Measurements from ENCODE around the gene COL15A1.

Gene COL15A1

DNA sequence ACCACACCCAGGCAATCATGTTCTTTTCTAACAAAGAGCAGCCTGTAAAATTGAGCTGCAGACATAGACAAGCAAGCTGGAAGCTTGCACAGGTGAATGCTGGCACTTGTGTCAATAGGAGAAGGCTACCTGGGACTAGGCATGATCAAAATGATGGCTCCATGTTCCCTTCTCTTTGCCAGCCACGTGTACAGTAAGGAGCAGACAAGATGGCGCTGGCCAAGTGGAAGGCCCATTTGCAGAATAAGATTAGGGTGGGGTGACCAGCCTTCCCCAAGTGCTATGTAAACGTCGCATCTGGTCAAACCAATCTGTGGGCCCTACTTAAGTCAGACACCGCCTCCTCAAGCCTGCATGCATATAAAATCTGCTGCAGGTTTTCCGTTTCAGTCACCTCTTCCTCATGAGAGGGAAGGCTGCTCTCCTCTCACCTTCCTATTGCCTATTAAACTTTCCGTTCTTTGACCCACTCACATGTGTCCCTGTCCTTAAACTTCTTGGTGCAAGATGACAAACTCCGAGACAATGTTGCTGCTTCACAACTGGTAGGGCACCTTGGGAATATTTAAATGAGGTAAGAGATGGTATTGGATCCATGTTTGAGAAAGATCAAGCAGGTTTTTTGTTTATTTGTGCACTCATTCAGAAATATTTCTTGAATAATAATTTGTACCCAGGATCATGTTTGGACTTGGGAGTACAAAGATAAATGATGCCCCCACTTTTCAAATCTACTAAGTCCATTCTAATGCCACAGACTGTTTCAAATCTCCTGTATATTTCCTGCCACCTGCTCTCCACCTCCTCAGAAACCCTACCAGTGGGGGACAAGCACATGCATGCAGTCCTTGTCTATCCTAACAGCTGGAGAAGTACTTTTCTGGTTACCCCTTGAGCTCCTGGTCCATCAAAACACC, 130.5 kb downstream of the COL15A1 start:
- Histone ChIP-seq H3K9me3 (ENCODE audit: control insufficient read depth in 1 of 2, low read length in 2 of 2) (no peaks in the 10 kb centered on the region), H3K4me3 (ENCODE audit: low read depth in 1 of 2, low read length in 2 of 2) (no peak overlapping the region), H3K9ac (ENCODE audit: low read depth in 1 of 2, low read length in 2 of 2) (no peak overlapping the region), H3K27me3 (ENCODE audit: control insufficient read depth in 1 of 2, insufficient read depth in 2 of 2, low read length in 2 of 2) (no peaks in the 10 kb centered on the region), H3K4me1 (ENCODE audit: control insufficient read depth in 1 of 2, insufficient read depth in 2 of 2, low read length in 2 of 2) (peaks cover 0 to 3% of the 10 kb centered on the region in 2 donors), H3K27ac (ENCODE audit: low read depth, low read length) (no peak overlapping the region), H3K36me3 (ENCODE audit: control insufficient read depth in 1 of 2, insufficient read depth in 2 of 2, low read length in 2 of 2) (no peaks in the 10 kb centered on the region)

DNA sequence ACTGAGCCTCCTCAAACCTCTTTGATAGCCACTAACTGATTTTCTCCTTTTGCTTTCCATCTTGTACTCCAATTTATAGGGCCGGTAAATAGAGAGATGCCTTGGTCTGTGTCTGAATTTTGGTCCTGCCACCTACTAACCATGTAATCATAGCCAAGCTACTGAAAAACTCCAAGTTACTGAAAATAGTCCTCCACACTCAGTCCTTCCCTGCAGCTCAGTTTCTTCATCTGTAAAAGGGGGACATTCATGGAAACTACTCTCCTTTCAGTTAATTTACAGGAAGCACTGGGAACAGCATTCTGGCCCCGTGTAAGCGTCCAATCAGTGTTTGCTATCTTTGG, 131.2 kb downstream of the COL15A1 start:
- Histone ChIP-seq H3K9ac (ENCODE audit: low read depth in 1 of 2, low read length in 2 of 2) (no peak overlapping the region), H3K9me3 (ENCODE audit: control insufficient read depth in 1 of 2, low read length in 2 of 2) (no peaks in the 10 kb centered on the region), H3K4me1 (ENCODE audit: control insufficient read depth in 1 of 2, insufficient read depth in 2 of 2, low read length in 2 of 2) (peaks cover 0 to 3% of the 10 kb centered on the region in 2 donors), H3K27me3 (ENCODE audit: control insufficient read depth in 1 of 2, insufficient read depth in 2 of 2, low read length in 2 of 2) (no peaks in the 10 kb centered on the region), H3K4me3 (ENCODE audit: low read depth in 1 of 2, low read length in 2 of 2) (no peak overlapping the region), H3K36me3 (ENCODE audit: control insufficient read depth in 1 of 2, insufficient read depth in 2 of 2, low read length in 2 of 2) (no peaks in the 10 kb centered on the region), H3K27ac (ENCODE audit: low read depth, low read length) (no peak overlapping the region)

DNA sequence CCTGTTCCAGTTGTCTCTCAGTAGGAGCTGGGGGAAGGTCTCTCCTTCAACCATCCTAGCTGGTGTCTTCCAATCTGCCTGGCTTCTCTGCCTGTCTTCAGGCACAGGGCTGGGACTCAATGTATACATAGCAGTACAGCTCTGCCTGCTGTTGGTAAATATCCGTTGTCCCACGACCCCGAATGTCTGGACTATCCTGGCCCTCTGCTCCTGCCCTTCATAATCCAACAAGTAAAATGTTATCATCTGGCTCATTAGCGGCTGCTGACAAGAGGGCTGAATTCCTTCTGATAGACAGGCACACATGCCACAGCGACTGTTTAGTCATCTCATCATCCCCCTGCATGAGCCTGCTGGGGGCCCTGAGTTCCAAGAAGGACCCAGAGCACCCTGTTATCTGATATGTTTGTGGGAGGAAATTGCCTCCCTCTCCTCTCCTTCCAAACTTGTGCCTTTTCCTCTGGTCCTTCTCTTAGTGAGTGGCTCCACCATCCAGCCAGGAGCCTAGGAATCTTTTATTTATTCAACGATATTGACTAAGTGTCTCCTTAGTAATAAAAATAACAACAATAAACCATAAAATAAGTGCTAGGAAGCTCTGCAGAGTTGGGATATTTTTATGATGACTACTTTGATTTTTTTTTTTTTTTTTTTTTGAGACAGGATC, 131.7 kb downstream of the COL15A1 start:
- Histone ChIP-seq H3K4me1 (ENCODE audit: control insufficient read depth in 1 of 2, insufficient read depth in 2 of 2, low read length in 2 of 2) (peaks cover 0 to 3% of the 10 kb centered on the region in 2 donors), H3K9me3 (ENCODE audit: control insufficient read depth in 1 of 2, low read length in 2 of 2) (no peaks in the 10 kb centered on the region), H3K36me3 (ENCODE audit: control insufficient read depth in 1 of 2, insufficient read depth in 2 of 2, low read length in 2 of 2) (no peaks in the 10 kb centered on the region), H3K27ac (ENCODE audit: low read depth, low read length) (no peak overlapping the region), H3K27me3 (ENCODE audit: control insufficient read depth in 1 of 2, insufficient read depth in 2 of 2, low read length in 2 of 2) (no peaks in the 10 kb centered on the region), H3K9ac (ENCODE audit: low read depth in 1 of 2, low read length in 2 of 2) (no peak overlapping the region), H3K4me3 (ENCODE audit: low read depth in 1 of 2, low read length in 2 of 2) (no peak overlapping the region)

DNA sequence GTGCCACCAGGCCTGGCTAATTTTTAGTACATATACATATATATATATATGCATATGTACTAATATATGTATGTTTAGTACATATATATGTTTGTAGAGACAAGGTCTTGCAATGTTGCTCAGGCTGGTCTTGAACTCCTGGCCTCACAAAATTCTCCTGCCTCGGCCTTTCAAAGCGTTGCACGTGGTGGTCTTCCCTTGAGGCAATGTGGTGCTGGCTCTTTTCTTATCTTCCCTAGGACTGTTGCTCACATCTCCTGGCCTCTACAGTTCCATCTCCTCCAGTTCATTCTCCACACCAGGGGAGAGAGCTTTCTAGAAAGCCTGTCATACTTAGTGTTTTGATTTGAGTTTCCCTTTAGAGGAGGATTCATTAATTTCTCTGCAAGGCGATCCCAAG, 132.3 kb downstream of the COL15A1 start:
- no peaks in the 10 kb centered on the region for H3K27me3 ChIP-seq (ENCODE audit: control insufficient read depth in 1 of 2, insufficient read depth in 2 of 2, low read length in 2 of 2)
- H3K27ac ChIP-seq (ENCODE audit: low read depth, low read length), result no peak overlapping the region
- no peak overlapping the region for H3K9ac ChIP-seq (ENCODE audit: low read depth in 1 of 2, low read length in 2 of 2)

DNA sequence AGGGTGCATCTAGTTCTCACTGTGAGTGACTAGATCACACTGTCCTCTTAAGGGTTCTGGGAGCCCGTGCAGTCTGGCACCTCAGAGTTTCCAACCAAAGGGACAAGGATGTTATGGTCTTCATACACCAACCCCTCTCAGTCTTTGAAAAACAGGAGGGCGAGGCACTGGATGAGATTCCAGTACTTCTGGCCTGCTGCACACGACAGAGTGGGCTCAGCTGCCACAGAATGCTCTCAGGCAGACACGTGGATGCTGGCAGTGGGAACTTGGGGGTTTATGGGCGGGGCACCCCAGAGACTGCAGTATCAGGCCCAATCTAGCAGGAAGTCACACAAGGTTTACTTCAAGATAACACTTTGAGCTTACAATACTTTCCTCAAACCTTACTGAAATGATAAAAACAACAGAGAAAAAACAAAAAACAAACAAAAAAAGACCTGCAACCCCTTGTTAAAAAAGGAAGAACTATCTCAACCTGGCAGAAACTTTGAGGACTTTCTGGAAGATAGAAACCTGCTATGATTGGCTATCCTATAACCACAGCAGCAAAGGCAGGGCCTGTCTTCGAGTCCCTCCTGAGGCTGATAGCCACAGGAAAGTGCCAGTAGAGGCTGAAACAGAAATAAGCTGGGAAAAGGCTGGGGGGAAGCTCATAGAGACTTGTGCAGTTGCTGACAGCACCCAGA, 132.9 kb downstream of the COL15A1 start:
- H3K36me3 ChIP-seq (ENCODE audit: control insufficient read depth in 1 of 2, insufficient read depth in 2 of 2, low read length in 2 of 2), result no peaks in the 10 kb centered on the region

More for the DNA sequence above, 132.3 kb downstream of the COL15A1 start:
- Histone ChIP-seq H3K4me3 (ENCODE audit: low read depth in 1 of 2, low read length in 2 of 2) (no peak overlapping the region), H3K4me1 (ENCODE audit: control insufficient read depth in 1 of 2, insufficient read depth in 2 of 2, low read length in 2 of 2) (peaks cover 0 to 3% of the 10 kb centered on the region in 2 donors), H3K9me3 (ENCODE audit: control insufficient read depth in 1 of 2, low read length in 2 of 2) (no peaks in the 10 kb centered on the region), H3K36me3 (ENCODE audit: control insufficient read depth in 1 of 2, insufficient read depth in 2 of 2, low read length in 2 of 2) (no peaks in the 10 kb centered on the region)

DNA sequence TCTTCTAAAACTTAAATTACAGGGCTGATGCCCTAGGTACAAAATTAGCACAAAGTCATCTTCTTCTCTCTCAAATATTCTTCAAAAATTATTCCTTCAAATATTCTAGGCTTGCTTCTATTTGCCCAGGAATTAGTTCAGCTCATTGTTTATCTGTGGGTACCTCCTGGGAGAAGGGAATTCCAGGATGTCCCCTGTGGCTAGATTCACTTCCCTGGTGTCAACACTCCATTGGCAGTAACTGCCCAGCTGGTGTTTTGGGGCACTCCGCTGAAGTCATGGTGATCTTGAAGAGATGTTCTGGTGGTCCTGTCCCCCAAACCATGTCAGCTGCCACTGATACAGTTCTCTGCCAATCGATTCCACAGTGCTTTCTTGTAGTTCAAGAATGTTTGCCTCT, 135.0 kb downstream of the COL15A1 start:
- no peak overlapping the region for H3K4me3 ChIP-seq (ENCODE audit: low read depth in 1 of 2, low read length in 2 of 2)
- no peak overlapping the region for H3K27ac ChIP-seq (ENCODE audit: low read depth, low read length)
- H3K9ac ChIP-seq (ENCODE audit: low read depth in 1 of 2, low read length in 2 of 2), result no peak overlapping the region
- no peaks in the 10 kb centered on the region for H3K36me3 ChIP-seq (ENCODE audit: control insufficient read depth in 1 of 2, insufficient read depth in 2 of 2, low read length in 2 of 2)
- H3K27me3 ChIP-seq (ENCODE audit: control insufficient read depth in 1 of 2, insufficient read depth in 2 of 2, low read length in 2 of 2), result no peaks in the 10 kb centered on the region
- peaks cover 0 to 3% of the 10 kb centered on the region in 2 donors for H3K4me1 ChIP-seq (ENCODE audit: control insufficient read depth in 1 of 2, insufficient read depth in 2 of 2, low read length in 2 of 2)
- no peaks in the 10 kb centered on the region for H3K9me3 ChIP-seq (ENCODE audit: control insufficient read depth in 1 of 2, low read length in 2 of 2)

More for the DNA sequence above, 132.9 kb downstream of the COL15A1 start:
- H3K9ac ChIP-seq (ENCODE audit: low read depth in 1 of 2, low read length in 2 of 2), result no peak overlapping the region
- H3K27ac ChIP-seq (ENCODE audit: low read depth, low read length), result no peak overlapping the region
- no peaks in the 10 kb centered on the region for H3K27me3 ChIP-seq (ENCODE audit: control insufficient read depth in 1 of 2, insufficient read depth in 2 of 2, low read length in 2 of 2)
- H3K4me3 ChIP-seq (ENCODE audit: low read depth in 1 of 2, low read length in 2 of 2), result no peak overlapping the region
- H3K9me3 ChIP-seq (ENCODE audit: control insufficient read depth in 1 of 2, low read length in 2 of 2), result no peaks in the 10 kb centered on the region
- H3K4me1 ChIP-seq (ENCODE audit: control insufficient read depth in 1 of 2, insufficient read depth in 2 of 2, low read length in 2 of 2), result peaks cover 0 to 3% of the 10 kb centered on the region in 2 donors

DNA sequence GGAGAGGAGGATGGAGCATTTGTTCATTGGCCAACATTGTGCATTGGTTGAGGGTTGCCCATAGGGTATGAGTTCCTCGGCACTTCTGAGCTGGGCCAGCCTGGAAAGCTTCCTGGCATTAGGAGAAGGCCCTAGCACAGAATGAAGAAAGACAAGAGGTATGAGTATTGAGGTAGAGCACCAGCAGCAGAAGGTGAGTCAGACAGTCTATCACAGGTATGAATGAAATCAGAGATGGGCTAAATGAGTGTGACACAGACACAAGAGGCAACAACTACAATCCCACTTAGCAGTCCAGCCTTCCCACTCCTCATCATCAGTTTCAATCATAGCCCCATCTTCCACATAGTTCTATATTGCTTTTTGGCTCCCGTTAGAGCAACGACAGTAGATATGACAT, 135.8 kb downstream of the COL15A1 start:
- Histone ChIP-seq H3K9ac (ENCODE audit: low read depth in 1 of 2, low read length in 2 of 2) (no peak overlapping the region), H3K4me1 (ENCODE audit: control insufficient read depth in 1 of 2, insufficient read depth in 2 of 2, low read length in 2 of 2) (peaks cover 0 to 3% of the 10 kb centered on the region in 2 donors), H3K27me3 (ENCODE audit: control insufficient read depth in 1 of 2, insufficient read depth in 2 of 2, low read length in 2 of 2) (no peaks in the 10 kb centered on the region), H3K36me3 (ENCODE audit: control insufficient read depth in 1 of 2, insufficient read depth in 2 of 2, low read length in 2 of 2) (no peaks in the 10 kb centered on the region), H3K9me3 (ENCODE audit: control insufficient read depth in 1 of 2, low read length in 2 of 2) (no peaks in the 10 kb centered on the region), H3K27ac (ENCODE audit: low read depth, low read length) (no peak overlapping the region), H3K4me3 (ENCODE audit: low read depth in 1 of 2, low read length in 2 of 2) (no peak overlapping the region)

DNA sequence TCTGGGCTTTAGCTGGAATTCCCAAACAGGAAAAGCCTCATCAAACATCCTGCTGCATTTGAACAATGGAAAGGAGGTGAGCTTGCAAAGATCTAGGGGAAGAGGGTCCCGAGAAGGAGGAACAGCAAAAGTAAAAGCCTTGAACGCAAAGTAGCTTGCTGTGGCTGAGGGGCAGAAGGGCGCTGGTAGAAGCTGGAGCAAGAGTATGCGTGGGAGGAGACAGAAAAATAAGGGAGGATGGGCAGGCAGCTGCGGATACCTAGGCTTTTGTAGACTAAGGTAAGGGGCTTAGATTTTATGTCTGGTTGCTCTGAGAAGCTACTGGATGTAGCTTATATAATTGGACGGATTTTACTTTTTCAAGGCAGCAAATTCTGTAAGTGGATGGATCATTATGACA, 139.3 kb downstream of the COL15A1 start:
- Histone ChIP-seq H3K9ac (ENCODE audit: low read depth in 1 of 2, low read length in 2 of 2) (no peak overlapping the region), H3K27ac (ENCODE audit: low read depth, low read length) (no peak overlapping the region), H3K36me3 (ENCODE audit: control insufficient read depth in 1 of 2, insufficient read depth in 2 of 2, low read length in 2 of 2) (no peaks in the 10 kb centered on the region), H3K27me3 (ENCODE audit: control insufficient read depth in 1 of 2, insufficient read depth in 2 of 2, low read length in 2 of 2) (no peaks in the 10 kb centered on the region), H3K4me1 (ENCODE audit: control insufficient read depth in 1 of 2, insufficient read depth in 2 of 2, low read length in 2 of 2) (no peaks in the 10 kb centered on the region), H3K4me3 (ENCODE audit: low read depth in 1 of 2, low read length in 2 of 2) (no peak overlapping the region), H3K9me3 (ENCODE audit: control insufficient read depth in 1 of 2, low read length in 2 of 2) (no peaks in the 10 kb centered on the region)

DNA sequence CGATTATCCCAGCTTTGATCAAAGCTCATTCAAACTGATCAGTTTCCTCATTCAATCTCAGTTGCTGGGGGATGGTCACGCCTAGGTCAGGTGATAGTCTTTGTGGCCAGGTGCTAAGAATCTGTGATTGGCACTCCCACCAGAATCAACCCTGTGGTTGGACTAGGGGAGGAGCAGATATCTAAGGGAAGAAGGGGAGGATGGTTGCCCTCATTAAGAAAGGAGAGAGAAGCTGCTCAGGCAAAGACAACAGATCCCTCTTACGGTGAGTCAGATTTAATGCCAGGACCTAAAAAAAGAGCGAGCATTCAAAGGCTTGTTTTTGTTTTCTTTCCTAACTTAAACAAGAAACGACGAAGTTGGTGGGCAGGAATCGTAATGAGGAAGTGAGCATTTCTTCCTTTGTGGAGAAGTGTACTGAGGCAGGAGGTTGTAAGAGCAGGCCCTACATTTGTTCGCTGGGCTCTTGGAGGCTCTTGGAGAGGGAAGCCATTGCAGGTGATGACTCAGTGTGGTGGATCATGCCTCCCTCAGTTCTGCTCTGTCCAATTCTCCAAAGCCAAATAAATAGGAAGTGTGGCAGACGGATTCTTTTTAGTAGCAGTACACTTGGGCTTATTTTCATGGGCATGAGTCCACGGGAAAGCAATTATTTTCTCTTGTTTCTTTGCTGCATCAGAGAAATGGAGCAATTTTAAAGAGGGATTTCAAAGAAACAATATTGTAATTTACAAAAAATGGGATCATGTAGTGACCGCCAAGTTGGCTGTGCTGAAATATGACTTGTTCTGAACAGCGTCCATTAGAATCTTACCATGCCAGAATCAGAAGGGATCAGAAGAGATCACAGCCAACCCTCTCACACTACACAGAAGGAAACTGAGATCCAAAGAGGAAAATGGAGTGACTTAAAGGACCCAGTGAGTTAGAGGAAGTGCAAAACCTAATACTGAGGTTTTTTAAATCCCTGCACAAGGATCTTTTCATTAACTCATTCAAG, 142.5 kb downstream of the COL15A1 start:
- Histone ChIP-seq H3K9ac (ENCODE audit: low read depth in 1 of 2, low read length in 2 of 2) (no peak overlapping the region), H3K27ac (ENCODE audit: low read depth, low read length) (no peak overlapping the region), H3K9me3 (ENCODE audit: control insufficient read depth in 1 of 2, low read length in 2 of 2) (peaks cover 0 to 6% of the 10 kb centered on the region in 2 donors), H3K36me3 (ENCODE audit: control insufficient read depth in 1 of 2, insufficient read depth in 2 of 2, low read length in 2 of 2) (no peaks in the 10 kb centered on the region), H3K27me3 (ENCODE audit: control insufficient read depth in 1 of 2, insufficient read depth in 2 of 2, low read length in 2 of 2) (no peaks in the 10 kb centered on the region), H3K4me3 (ENCODE audit: low read depth in 1 of 2, low read length in 2 of 2) (no peak overlapping the region), H3K4me1 (ENCODE audit: control insufficient read depth in 1 of 2, insufficient read depth in 2 of 2, low read length in 2 of 2) (no peaks in the 10 kb centered on the region)

Measured in duodenal mucosa (tissue), 2 donors.